Skeletal muscle satellite cell (primary cell): Measurements from ENCODE around the gene TTC3. TPM values are rescaled to one million over a fixed set of nuclear protein-coding genes. Genes with fewer than 3 reads are reported as not detected.

Experiments
- H3K27me3 ChIP-seq: 2 replicates; pipeline ENCODE4 v1.7.0; 2013; ENCODE audit warnings: low read length; ENCODE audit not compliant: control insufficient read depth, insufficient read depth
- H3K36me3 ChIP-seq: 2 replicates; pipeline ENCODE4 v1.7.0; 2013; ENCODE audit warnings: mild to moderate bottlenecking, control low read depth, low read length; ENCODE audit not compliant: insufficient read depth
- H3K4me1 ChIP-seq: 2 replicates; pipeline ENCODE4 v1.7.0; 2013; ENCODE audit warnings: low read length; ENCODE audit not compliant: control insufficient read depth, insufficient read depth
- H3K4me2 ChIP-seq: 2 replicates; pipeline ENCODE4 v1.7.0; 2013; ENCODE audit warnings: mild to moderate bottlenecking, low read length
- H3K4me3 ChIP-seq: 2 replicates; pipeline ENCODE4 v1.7.0; 2013; ENCODE audit warnings: low read length
- H3K9ac ChIP-seq: 2 replicates; pipeline ENCODE4 v1.7.0; 2013; ENCODE audit warnings: mild to moderate bottlenecking, low read depth, low read length, moderate library complexity
- H3K9me3 ChIP-seq: replicated peaks from 2 replicates; pipeline ENCODE4 v1.7.0; 2013; ENCODE audit warnings: mild to moderate bottlenecking, control low read depth, low read length
- small RNA-seq: library from RNA; depleted of rRNA; stranded (forward); fragments of <200 nt; gene quantifications from one replicate; pipeline ENCODE3, GENCODE V24; 2012

Gene TTC3

DNA sequence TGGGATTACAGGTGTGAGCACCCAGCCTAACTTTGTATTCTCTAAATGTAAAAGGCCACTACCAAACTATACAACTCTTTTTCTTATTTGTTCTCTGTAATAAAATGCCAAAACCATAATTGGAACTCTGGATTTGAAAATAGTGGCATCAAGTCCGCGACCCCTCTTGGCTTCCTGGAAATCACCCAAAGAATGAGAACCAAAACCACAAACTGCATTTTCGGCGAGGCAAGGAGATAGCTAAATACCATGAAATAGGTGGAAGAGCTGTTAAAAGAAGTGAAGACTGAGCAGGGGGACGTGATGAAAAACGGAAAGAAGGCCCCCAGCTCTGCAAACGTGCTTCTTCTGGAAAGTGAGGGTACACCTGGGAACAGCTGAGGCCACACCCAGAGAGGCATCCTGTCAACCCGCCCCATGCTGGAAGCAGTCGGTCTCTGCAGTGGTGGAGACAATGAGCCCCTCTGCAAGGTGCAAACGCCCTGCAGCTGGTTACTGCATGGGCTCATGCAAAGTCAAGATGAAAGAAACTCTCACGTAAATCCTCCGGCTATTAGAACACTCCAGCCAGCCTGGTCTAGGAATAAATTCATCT, 171.5 kb downstream of the TTC3 start:
- Histone ChIP-seq H3K9me3 (no peaks in the 10 kb centered on the region), H3K36me3 (peaks cover 11% of the 10 kb centered on the region), H3K9ac (no peak overlapping the region), H3K4me1 (no peaks in the 10 kb centered on the region), H3K27me3 (no peaks in the 10 kb centered on the region), H3K4me3 (no peak overlapping the region), H3K4me2 (no peak overlapping the region)

DNA sequence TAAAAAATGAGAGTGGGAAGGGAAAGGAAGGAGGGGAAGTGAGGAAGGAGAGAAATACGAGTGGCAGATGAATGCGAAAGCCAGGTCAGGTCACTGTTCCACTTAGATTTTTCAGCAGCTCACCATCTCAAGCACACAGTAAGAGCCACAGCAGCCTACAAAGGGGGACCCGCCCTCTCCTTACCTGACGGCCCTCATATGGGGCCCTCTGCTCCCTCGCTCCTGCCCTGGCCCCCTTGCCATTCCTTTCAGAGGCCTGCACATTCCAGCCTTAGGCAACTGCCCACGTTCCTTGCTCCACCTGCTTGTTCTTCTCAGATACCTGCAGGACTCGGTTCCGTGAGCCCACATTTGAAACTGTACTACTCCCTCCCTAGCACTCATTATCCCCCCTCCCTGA, 172.1 kb downstream of the TTC3 start:
- peaks cover 8% of the 10 kb centered on the region for H3K36me3 ChIP-seq
- H3K9ac ChIP-seq: no peak overlapping the region
- H3K4me1 ChIP-seq: no peaks in the 10 kb centered on the region
- no peak overlapping the region for H3K4me3 ChIP-seq
- no peaks in the 10 kb centered on the region for H3K9me3 ChIP-seq
- H3K27me3 ChIP-seq: no peaks in the 10 kb centered on the region
- H3K4me2 ChIP-seq: no peak overlapping the region

DNA sequence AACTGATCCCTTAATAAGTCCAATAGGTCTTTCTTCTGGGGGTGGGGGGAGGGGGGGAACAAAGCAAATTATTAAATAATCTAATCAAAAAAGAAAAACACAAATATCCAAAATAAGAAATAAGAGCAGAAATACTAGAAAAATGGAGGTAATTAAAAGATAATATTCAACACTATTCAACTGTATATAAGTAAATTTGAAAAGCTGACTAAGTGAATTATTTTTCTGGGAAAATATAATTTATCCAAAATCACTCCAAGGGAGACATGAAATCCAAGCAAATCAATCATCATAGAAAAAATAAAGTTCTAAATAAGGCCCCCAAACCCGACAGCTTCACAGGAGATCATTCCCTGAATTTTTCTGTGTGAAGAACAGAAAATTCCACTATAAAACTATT, 175.2 kb downstream of the TTC3 start:
- H3K4me3 ChIP-seq: no peak overlapping the region
- no peak overlapping the region for H3K9ac ChIP-seq
- no peaks in the 10 kb centered on the region for H3K9me3 ChIP-seq
- no peaks in the 10 kb centered on the region for H3K4me1 ChIP-seq
- H3K4me2 ChIP-seq: no peak overlapping the region
- H3K36me3 ChIP-seq: peaks cover 8% of the 10 kb centered on the region
- no peaks in the 10 kb centered on the region for H3K27me3 ChIP-seq

DNA sequence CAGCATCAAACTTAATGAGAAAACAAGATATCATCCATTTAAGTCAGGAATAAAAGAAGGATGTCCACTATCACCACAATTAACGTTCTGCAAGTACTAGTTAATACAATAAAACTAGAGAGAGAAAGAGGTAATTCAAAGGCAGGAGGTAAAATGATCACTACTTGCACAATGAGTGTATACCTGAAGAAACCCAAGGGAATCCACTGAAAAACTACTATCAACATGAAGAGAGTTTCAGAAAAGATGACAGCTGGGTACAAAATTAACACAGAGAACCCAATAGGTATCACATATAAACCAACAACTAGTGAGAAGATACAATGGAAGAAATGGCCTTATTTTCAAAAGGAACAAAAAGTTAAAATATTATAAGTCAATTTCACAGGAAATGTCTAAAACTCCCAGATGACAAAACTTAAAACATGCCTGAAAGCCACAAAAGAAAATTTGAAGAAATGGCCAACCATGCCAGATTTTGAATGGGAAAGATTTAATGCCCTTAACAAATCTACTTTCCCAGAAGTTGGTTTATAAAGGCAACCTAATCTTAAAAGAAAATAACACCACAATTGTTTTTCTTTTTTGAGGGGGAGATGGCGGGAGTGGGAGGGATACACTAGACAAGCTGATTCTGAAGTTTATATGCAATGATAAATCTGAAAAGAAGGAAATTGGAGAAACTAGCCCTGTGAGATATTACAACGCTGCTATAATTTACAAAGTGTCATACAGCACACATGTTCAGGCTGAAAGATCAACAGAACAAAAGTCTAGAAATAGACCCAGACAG, 176.3 kb downstream of the TTC3 start:
- H3K4me1 ChIP-seq: no peaks in the 10 kb centered on the region
- H3K4me3 ChIP-seq: no peak overlapping the region
- H3K36me3 ChIP-seq: peaks cover 4% of the 10 kb centered on the region
- no peaks in the 10 kb centered on the region for H3K27me3 ChIP-seq
- H3K9me3 ChIP-seq: no peaks in the 10 kb centered on the region
- no peak overlapping the region for H3K4me2 ChIP-seq
- no peak overlapping the region for H3K9ac ChIP-seq

DNA sequence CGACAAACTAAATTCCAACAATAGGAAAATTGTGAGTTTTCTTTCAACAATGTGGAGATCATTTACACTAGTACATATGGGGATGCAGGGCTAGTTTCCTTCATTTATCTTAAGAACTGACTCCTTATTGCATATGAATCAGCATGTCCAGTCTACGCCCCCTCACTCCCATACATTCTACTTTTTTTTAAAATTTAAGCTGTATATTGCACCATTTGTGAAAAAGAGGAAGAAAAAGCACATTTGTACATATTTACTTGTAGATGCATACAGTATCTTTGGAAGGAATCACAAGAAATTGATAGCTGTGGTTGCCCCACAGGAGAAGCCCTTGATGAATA, 178.2 kb downstream of the TTC3 start:
- Histone ChIP-seq H3K9ac (no peak overlapping the region), H3K4me1 (no peaks in the 10 kb centered on the region), H3K4me2 (no peak overlapping the region), H3K9me3 (no peaks in the 10 kb centered on the region), H3K4me3 (no peak overlapping the region), H3K27me3 (no peaks in the 10 kb centered on the region), H3K36me3 (peaks cover 1% of the 10 kb centered on the region)

Small RNA genes within 50 kb of the gene (small RNA-seq; reads per million reads assigned to genes)
- gene RN7SL678P: not detected
- not detected for gene RNU6-696P
